HG02938 (cell line): ENCODE results near the gene DLST.

Source experiments
- ATAC-seq: cut with Tn5 transposase; IDR thresholded peaks from one replicate; pipeline ENCODE4 v1.9.1; 2021; ENCODE audit warnings: mild to moderate bottlenecking, moderate library complexity; ENCODE audit not compliant: unreplicated experiment

DLST gene

GRCh38 chr14:74881431-74882102, at the start of gene DLST:
Gene DLST, plus strand, starts transcription at chr14:74881916. Its CDS starts 38 bp downstream, at chr14:74881954.
- ATAC-seq, result peak; percentile 94

GRCh38 chr14:74832849-74833248, 48.9 kb upstream of the DLST start:
- ATAC-seq, result no peak

- ATAC-seq, result no peak
These were observed 46.9 kb upstream of the DLST start for GRCh38 chr14:74834692-74835392.

- ATAC-seq, result no peak
These were observed 46.0 kb upstream of the DLST start for GRCh38 chr14:74835645-74836250.

- ATAC-seq, result no peak
These were observed 45.3 kb upstream of the DLST start for GRCh38 chr14:74836251-74836960.

- no peak for ATAC-seq
These were observed 43.5 kb upstream of the DLST start for GRCh38 chr14:74838166-74838565.

- no peak for ATAC-seq
These were observed 41.1 kb upstream of the DLST start for GRCh38 chr14:74840603-74841030.

- peak; percentile 84 for ATAC-seq
These were observed 40.2 kb upstream of the DLST start for GRCh38 chr14:74841230-74842207.

GRCh38 chr14:74843653-74844052, 38.1 kb upstream of the DLST start:
- no peak for ATAC-seq

- ATAC-seq, result no peak
These were observed 35.5 kb upstream of the DLST start for GRCh38 chr14:74846168-74846567.

- no peak for ATAC-seq
These were observed 34.6 kb upstream of the DLST start for GRCh38 chr14:74846968-74847665.

- no peak for ATAC-seq
These were observed 32.9 kb upstream of the DLST start for GRCh38 chr14:74848768-74849167.

GRCh38 chr14:74852922-74853530, 28.7 kb upstream of the DLST start:
- ATAC-seq, result no peak

- no peak for ATAC-seq
These were observed 28.1 kb upstream of the DLST start for GRCh38 chr14:74853581-74853980.

GRCh38 chr14:74855021-74855420, 26.7 kb upstream of the DLST start:
- no peak for ATAC-seq

- ATAC-seq, result no peak
These were observed 25.8 kb upstream of the DLST start for GRCh38 chr14:74855945-74856344.

GRCh38 chr14:74856366-74856765, 25.4 kb upstream of the DLST start:
- no peak for ATAC-seq

- no peak for ATAC-seq
These were observed 23.7 kb upstream of the DLST start for GRCh38 chr14:74858022-74858421.
